Fibroblast of the aortic adventitia (primary cell): ENCODE results near the gene RPS2. TPM values are rescaled to one million over a fixed set of nuclear protein-coding genes. Genes with fewer than 3 reads are reported as not detected.

Experiments used
- DNase-seq: peaks from one replicate; pipeline ENCODE4 v3.0.0-alpha.2; 2010; ENCODE audit warnings: low read depth
- H3K4me3 ChIP-seq: 2 replicates; pipeline ENCODE4 v1.5.1; 2011; ENCODE audit warnings: low read depth, mild to moderate bottlenecking, control low read depth, low read length, moderate library complexity
- total RNA-seq: library from RNA; depleted of rRNA; stranded (reverse); fragments of >200 nt; gene quantifications from 2 replicates; pipeline ENCODE4 v1.2.3, GENCODE V29; 2012; ENCODE audit warnings: low replicate concordance
- TF ChIP-seq, protein P1 (sequence below): IDR thresholded peaks from 2 replicates; pipeline ENCODE4 v1.5.1; 2011; ENCODE audit warnings: mild to moderate bottlenecking, low read length, control low read depth, inconsistent platforms; ENCODE audit not compliant: insufficient read depth

The RPS2 gene
- total RNA-seq, 1 donor, result 1,645 TPM

DNA sequence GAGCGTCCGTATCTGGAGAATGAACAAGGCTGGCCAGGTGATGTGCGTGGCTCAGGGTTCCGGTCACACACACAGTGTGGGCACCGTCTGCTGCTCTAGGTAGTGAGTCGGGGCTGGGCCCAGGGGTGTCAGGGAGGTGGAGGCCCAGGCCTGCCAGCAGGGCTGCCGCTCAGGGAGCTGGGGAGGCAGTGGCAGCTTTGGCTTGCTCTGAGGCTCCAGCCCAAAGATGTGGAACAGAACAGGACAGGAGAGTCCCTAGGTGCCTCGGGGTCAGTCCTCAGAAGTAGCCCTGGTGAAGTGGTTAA, 11.5 kb upstream of the RPS2 start:
- H3K4me3 ChIP-seq, result no peak overlapping the region
- TF ChIP-seq, protein P1, sequence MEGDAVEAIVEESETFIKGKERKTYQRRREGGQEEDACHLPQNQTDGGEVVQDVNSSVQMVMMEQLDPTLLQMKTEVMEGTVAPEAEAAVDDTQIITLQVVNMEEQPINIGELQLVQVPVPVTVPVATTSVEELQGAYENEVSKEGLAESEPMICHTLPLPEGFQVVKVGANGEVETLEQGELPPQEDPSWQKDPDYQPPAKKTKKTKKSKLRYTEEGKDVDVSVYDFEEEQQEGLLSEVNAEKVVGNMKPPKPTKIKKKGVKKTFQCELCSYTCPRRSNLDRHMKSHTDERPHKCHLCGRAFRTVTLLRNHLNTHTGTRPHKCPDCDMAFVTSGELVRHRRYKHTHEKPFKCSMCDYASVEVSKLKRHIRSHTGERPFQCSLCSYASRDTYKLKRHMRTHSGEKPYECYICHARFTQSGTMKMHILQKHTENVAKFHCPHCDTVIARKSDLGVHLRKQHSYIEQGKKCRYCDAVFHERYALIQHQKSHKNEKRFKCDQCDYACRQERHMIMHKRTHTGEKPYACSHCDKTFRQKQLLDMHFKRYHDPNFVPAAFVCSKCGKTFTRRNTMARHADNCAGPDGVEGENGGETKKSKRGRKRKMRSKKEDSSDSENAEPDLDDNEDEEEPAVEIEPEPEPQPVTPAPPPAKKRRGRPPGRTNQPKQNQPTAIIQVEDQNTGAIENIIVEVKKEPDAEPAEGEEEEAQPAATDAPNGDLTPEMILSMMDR, result no peak
- DNase-seq, result no peak

DNA sequence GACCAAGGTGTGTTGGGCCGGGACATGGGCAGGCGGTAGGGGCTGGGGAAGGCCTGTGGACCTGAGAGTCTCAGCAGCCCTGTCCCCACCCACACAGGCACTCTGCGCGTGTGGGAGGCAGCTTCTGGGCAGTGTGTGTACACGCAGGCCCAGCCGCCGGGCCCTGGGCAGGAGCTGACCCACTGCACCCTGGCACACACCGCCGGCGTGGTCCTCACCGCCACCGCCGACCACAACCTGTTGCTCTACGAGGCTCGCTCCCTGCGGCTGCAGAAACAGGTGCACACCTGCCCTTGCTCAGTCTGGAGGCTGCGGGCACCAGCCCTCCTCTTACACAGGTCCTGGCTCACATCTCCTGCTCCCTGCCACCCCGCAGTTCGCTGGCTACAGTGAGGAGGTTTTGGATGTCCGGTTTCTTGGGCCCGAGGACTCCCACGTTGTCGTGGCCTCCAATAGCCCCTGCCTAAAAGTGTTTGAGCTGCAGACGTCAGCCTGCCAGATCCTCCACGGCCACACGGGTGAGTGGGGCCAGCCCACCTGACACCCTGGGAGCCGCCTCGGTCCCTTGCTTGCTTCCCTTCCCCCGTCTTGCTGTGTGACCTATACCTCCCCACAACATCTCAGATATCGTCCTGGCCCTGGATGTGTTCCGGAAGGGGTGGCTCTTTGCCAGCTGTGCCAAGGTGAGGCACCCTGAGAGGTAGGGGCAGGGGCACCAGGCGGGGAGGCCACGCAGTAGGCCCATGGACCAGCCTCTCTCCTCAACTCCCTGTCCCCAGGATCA, 11.0 kb upstream of the RPS2 start:
- no peak overlapping the region for H3K4me3 ChIP-seq
- TF ChIP-seq, protein P1, result no peak
- DNase-seq, result no peak

DNA sequence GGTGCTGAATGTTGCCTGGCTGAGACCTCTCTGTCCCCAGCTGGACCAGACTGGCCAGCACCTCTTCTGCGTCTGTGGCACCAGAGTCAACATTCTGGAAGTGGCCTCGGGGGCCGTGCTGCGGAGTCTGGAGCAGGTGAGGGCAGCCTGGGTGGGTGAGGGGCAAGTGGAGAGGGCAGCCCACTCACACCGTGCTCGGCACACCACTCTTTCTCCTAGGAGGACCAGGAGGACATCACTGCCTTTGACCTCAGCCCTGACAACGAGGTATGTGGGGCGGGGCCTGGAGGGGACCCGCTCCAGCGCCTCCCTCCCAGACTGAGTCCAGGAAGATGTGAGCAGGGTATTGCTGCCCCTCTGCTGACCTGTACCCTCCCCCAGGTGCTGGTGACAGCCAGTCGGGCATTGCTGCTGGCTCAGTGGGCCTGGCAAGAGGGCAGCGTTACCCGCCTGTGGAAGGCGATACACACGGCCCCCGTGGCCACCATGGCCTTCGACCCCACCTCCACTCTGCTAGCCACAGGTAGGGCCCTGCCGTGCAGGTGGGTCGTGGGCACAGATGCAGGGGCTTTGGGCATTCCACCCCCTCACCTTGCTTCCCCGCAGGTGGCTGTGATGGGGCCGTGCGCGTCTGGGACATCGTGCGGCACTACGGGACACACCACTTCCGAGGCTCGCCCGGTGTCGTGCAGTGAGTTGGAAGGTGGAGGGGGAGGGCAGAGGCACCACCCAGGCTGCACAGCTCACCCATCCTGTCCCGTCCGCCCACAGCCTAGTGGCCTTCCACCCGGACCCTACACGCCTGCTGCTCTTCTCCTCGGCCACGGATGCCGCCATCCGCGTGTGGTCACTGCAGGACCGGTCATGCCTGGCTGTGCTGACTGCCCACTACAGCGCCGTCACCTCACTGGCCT, 9.8 kb upstream of the RPS2 start:
- no peak for DNase-seq
- TF ChIP-seq, protein P1, result no peak
- no peak overlapping the region for H3K4me3 ChIP-seq

DNA sequence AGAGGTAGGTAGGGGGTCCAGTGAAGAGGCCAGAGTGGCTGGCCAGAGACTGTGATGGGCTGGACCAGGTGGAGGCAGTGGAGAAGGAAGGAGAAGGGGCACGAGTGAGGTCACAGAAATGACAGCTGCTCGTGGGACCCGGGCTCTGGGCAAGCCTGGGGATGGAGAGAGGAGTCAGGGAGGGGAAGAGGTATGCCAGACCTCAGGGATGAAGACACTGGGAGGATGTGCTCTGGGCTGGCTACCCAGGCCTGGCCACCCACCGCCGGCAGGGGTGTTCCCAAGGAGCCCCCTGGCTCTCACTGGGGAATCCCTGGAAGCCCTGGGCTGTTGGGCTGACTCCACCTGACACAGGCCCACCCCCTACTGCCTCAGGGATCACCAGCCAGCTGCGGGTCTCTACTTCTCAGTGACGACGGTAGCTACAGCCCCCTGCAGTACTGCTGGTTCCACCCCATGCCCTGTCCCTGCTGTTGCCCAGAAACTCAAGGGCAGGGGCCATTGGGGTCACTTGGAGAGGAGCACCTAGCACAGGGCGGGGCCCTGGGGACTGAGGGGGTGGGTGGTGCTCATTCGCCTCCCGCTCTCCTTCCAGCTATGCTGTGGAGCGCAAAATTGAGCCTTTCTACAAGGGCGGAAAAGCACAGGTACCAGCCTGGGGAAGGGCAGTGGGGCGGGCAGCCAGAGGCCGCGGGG, 9.0 kb upstream of the RPS2 start:
- no peak for DNase-seq
- TF ChIP-seq, protein P1, result no peak
- no peak overlapping the region for H3K4me3 ChIP-seq

DNA sequence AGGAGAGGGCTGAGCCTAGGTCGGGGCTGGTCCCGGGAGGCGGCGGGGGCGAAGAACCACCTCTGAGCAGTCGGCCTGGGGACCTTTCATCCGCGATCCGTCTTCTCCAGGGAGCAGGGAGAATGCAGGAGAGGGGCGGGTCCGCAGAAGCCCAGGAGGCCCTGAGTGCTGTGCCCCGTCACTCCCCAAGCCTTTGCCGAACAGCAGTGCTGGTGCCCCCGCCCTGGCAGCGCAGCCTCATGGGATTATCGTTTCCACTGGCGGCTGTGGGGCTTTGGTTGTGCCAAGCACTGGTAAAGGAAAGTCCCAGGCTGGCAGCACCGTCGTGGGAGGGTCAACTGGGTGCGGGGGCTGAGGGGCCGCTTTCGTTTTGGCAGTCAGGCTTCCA, 7.9 kb upstream of the RPS2 start:
- TF ChIP-seq, protein P1, result no peak
- DNase-seq, result no peak
- H3K4me3 ChIP-seq, result peak overlapping the region; percentile 86

DNA sequence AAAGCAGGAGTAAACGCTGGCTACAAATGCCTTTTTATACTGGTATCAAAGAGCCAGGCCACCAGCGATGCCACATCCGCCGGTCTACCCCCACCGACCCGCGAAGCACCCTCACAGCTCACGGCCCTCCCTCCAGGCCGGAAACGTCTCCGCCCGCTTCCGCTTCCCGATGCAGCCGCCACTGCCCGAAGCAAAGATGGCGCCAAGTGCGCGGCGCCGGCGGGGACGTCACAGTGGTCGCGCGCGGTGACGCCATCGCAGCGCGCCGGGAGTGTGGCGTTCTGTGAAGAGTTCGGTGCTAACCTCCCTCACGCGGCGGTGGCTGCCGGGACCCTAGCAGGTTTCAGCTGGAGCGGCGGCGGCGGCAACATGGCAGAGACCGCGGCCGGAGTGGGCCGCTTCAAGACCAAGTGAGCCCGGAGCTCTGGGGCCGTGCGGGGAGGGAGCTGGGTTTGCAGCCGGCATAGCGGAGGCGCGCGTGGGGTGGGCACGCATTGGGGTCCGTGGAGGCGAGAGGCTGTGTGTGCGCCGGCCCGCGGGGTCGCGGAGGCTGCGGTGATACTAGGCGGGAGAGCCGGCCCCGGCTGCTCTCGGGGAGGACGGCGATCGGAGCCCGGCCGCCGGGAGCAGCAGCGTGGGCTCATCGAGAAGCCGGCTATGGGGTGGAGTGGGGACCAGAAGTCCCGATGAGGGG, 7.3 kb upstream of the RPS2 start, which contains the start of gene TBL3:
Gene TBL3 (plus strand): TSS at position 258 of the 694 bp plus-strand sequence. CDS start 112 bp downstream, at position 370.
- TF ChIP-seq, protein P1, result no peak
- peak within 1 kb of the TSS; percentile 86 for H3K4me3 ChIP-seq
- DNase-seq, result peak; percentile 92
